GM19240 (cell line): ENCODE results near the gene DEFB129.
"Not testable (repeated sequence)": the region's sequence is repeated elsewhere in the genome, so short reads cannot be mapped to it uniquely, and the experiment has no call there.

ENCODE experiments used
- DNase-seq: peaks from one replicate; pipeline ENCODE4 v3.0.0; 2011; ENCODE audit warnings: low spot score; ENCODE audit not compliant: insufficient read length

Gene DEFB129

DNA sequence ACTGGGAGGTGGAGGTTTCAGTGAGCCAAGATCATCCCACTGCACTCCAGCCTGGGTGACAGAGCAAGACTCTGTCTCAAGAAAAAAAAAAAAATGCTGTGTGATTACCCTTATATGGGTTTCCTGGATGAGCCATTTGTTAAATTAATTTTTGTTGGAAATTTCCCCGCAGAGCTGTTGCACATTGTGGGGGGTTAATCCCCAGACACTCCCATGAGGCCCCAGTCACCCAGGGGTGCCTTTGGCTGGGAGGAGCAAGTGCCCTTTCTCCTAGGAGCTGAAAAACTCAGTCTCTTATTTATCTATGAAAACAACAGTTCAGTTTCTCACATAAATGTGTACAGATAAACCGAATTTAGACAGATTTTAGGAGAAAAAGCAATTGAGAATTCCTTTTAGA is 25.7 kb downstream of the DEFB129 start:
- DNase-seq: no peak

DNA sequence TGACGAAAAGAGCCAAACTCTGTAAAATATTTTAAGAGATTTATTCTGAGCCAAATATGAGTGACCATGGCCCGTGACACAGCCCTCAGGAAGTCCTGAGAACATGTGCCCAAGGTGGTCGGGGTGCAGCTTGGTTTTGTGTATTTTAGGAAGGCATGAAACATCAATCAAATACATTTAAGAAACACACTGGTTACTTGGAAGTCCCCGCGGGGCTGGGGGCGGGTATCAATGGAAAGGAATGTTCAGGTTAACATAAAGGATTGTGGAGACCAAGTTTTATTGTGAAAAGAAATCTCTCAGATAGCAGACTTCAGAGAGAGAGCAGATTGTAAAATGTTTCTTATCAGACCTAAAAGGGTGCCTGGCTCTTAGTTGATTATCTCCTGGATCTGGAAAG is 26.4 kb downstream of the DEFB129 start:
- not testable (repeated sequence) for DNase-seq

GRCh38 chr20:257419-257818 is 30.4 kb downstream of the DEFB129 start, which contains the start of gene DEFB132:
DEFB132 (plus strand) TSS chr20:257724; CDS start chr20:257779, 55 bp downstream.
- no peak for DNase-seq

DNA sequence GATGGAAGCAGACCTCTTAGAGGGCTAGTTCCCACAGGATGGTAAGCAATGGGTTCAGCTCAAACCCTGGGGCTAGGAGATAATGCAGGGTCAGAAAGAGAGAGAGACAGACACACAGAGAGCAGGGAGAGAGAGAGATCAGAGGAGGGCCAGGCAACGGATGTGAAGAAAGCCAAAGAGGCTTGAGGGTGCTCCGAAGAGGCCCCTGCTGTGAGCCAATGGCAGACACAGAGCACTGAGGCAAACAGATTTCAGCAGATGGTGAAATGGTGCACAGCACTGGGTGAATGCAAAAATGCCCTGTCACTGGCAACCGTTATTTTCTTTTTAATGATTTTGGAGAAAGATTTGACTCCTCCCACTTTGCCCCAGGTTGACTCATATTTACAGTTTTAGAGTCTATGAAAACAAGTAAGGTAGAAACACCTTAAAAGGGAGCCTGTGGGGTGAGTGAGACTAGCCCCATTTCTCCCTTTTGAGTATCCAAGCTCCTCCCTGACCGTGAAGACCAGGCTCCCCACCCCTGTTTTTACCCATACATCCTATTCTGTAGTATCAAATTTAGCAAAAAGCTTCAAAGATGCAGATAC is 31.3 kb downstream of the DEFB129 start:
- no peak for DNase-seq

DNA sequence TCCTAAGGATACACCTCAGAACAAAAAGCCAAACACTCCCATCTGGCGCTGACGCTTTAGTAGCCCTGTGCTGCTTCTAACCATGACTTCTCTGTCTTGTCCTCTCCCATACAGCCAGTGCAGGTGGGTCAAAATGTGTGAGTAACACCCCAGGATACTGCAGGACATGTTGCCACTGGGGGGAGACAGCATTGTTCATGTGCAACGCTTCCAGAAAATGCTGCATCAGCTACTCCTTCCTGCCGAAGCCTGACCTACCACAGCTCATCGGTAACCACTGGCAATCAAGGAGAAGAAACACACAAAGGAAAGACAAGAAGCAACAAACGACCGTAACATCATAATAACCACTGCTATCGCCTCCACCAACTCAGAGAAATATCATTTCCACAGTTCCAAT is 31.9 kb downstream of the DEFB129 start:
- DNase-seq: no peak

DNA sequence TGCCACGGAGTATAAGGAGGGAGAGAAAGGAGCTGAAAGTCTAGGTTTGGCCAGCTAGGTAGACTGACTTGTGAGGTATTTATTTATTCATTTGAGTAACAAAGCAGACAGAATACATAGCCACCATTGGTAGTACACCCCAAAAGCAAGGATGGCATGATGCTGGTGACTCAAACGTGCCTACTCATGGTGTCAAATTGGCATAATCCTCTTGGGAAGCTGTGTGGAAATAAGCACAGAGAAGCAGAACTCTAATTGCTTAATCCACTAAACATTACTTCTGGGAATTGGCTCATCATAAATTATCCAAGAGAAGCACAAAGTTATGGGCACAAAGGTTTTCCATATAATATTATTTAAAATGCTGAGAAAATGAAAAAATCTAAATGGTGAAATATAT is 32.9 kb downstream of the DEFB129 start:
- no peak for DNase-seq

GRCh38 chr20:263701-264100 is 36.6 kb downstream of the DEFB129 start:
- no peak for DNase-seq

DNA sequence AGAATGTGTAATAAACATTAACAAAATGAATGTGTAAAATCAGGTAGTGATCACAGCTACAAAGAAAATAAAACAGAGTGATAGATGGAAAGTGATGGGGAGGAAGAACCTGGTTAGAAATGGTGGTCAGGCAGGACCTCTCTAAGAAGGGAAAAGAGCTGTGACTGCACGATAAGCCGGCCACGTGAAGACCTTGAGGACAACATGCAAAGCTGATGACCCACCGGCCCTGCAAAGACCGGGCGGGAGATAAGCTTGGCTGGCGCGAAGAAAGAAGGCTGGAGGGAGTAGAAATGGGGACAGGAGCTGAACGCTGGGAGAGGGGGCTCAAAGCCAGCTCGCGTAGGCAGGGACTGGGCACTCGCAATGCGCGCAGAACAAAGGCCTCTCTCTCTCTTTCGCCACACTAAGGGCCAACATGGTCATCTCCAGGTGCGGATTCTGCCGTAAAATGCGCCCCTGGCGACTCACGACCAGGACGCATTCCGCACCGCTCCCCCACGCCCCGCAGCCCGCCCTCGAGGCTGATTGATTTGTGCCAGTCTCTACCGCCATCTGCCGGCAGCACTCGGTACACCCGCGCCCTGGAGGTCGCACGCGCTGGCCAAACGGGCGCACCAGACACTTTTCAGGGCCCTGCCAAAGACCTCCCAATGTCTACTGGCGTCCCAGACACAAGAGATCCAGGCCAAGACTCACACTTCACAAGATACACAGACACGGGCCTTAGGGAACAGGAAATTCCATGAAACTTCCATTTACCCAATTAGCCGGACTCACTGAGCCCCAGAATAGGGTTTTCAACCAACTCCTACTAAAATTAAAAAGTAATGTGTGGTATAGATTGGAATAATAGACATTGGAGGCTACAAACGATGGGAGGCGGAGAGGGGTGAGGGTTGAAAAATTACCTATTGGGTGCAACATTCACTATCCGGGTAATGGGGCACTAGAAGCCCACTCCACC is 39.8 kb downstream of the DEFB129 start:
- peak; percentile 86 for DNase-seq

- DNase-seq: no peak
Observed at GRCh38 chr20:270517-270916, 43.5 kb downstream of the DEFB129 start.

DNA sequence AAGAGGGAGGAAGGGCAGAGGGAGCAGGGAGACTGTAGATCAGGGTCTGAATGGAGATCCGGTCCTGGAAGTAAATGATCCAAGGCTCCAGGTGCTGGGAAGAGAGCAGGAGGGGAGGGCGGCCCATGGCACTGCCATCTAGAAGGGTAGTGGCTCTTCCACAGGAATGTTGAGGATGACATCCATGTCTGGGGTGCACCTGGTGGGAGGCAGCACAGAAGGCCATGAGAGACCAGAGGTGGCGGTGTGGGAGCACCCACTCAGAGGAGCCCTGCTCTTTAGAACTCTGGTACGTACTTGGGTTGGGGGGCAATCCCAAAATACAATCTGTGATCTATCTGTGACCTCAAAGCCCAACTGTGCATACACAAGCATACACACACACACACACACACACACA is 44.0 kb downstream of the DEFB129 start:
- no peak for DNase-seq

GRCh38 chr20:271528-271927 is 44.5 kb downstream of the DEFB129 start:
- no peak for DNase-seq

DNA sequence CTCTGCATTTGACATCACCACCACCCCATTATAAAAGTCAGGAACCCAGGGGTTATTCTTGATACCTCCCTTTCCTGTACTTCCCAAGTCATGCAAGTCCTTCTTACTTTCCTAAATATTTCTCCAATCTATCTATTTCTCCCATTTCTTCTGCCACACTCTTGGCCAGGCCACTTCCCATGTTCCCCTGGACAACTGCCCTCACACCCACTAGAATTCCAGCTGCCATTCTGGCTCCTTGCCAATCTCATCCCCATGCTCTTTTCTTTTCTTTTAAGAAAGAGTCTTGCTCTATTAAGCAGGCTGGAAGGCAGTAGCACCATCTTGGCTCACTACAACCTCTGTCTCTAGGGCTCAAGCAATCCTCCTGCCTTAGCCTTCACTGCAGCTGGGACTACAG is 45.7 kb downstream of the DEFB129 start:
- no peak for DNase-seq

DNA sequence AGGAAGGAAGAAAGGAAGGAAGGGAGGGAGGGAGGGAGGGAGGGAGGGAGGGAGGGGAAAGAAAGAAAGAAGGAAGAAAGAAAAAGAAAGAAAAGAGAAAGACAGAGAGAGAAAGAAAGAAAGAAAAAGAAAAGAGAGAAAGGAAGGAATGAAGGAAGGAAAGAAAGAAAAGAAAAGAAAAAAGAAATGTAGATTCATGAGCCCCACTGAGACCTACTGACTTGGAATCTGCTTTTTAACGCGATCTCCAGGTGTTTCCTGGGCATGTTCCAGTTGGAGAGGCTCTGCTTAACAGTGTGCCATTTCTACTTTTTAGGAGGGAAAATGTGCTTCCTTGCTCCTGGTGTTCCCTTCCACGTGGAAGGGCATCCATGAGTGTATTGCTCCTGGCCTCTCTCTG is 46.8 kb downstream of the DEFB129 start:
- no peak for DNase-seq

- no peak for DNase-seq
Observed at GRCh38 chr20:275791-276190, 48.7 kb downstream of the DEFB129 start.

DNA sequence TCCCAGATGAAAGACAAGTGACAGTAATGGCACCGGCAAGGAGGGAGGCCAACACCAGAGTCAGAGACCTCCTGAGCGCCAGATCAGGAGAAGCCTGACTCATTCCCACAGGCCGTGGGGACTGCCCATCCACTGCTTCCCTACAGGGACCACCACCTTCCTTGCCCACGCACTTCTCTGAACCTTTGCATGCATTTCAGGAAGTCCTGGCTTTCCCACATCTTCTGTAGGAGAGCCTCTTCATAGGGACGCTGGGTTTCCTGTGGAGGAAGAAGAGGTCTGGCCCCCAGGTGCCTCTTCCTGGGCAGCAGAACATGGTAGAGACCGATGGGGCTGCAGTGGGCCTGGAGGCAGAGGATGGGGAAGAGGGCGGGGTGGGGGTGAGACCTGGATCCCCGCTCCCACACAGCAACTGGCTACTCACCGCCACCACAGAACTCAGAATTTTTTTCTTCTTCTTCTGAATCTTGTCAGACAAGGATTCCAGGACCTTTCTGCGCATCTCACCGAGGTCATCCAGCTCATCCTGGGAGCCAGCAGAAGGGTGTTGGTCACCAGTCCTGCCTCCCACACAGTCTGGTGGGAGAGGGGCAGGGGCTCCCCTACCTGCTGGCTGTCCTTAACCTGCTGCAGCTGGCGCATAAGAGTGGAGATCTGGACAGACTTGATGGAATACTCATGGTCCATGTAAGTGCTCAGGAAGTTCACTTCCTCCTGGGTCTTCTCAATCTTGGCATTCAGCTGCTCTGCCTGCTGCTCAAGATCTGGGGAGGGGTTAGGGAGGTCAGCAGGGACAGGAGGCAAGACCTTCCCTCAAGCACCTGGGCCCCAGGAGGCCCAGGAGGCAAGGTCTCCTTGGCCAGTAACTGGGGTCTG is 49.8 kb downstream of the DEFB129 start:
- no peak for DNase-seq

- no peak for DNase-seq
Observed at GRCh38 chr20:277496-277781, 50.4 kb downstream of the DEFB129 start.

DNA sequence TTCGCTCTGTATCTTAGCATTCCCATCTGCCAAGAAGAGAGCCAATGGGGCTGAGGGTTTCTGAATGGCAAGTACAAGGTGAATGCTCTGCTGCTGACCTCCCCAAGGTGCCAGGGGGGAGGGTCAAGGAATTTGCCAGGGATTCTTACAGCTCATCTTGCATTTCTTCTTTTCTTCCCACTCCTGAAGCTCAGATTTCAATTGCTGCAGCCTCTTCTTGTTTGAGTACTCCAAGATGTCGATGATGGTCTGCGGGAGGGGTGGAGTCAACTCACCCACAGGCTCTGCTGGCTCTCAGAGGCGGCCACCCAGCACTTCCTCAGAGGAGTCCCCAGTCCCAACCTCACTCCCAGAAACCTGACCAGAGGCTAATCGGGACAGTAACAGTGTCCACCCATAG is 51.1 kb downstream of the DEFB129 start:
- DNase-seq: no peak

- DNase-seq: no peak
Observed at GRCh38 chr20:278607-279571, 51.8 kb downstream of the DEFB129 start.
